Measurements from ENCODE around the gene UNC119. TPM values are rescaled to one million over a fixed set of nuclear protein-coding genes. Genes with fewer than 3 reads are reported as not detected.

Gene UNC119
- total RNA-seq, 1 donor from 2014 or later: 61.4 TPM

DNA sequence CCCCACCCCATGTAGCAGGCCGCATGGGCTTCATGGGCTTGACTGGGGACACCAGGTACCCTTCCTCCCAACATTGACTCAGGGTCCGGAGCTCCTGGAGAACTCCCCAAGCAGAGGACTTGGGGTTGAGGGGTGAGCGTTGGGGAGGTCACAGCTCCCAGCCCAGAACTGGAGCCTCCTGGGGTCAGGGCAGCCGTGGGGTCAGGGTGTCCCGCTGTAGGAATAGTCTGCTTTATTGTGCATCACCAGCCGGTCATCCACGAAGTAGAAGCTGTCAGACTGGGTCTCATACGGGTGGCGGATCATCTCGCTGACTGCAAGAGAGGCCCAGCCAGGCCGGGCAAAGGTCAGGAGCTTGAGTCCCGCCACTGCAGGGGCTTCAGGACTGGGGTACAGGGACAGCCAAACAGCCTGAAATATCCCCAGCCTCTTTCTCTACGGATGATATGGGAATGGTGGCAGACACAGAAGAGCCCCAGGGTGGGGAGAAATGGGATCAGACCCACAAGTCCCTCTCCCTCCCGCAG is 5.3 kb downstream of the UNC119 start:
- Histone ChIP-seq H3F3A (ENCODE audit: low read depth) (peaks cover 18% of the 10 kb centered on the region), H3K27ac (no peak overlapping the region), H3K36me3 (no peaks in the 10 kb centered on the region), H3K4me3 (no peak overlapping the region), H3K9ac (no peak overlapping the region), H2AFZ (replicated peaks) (no peak overlapping the region), H3K9me3 (ENCODE audit: low read depth) (no peaks in the 10 kb centered on the region), H3K4me2 (no peak overlapping the region), H3K27me3 (no peaks in the 10 kb centered on the region), H3K4me1 (peaks cover 41% of the 10 kb centered on the region), H4K20me1 (ENCODE audit: low read depth) (peaks cover 43% of the 10 kb centered on the region), H3K79me2 (ENCODE audit: low read depth) (peaks cover 10% of the 10 kb centered on the region)
- Mint-ChIP-seq H3K36me3 (no peaks in the 10 kb centered on the region), H3K4me3 (no peak overlapping the region), H3K9me3 (no peaks in the 10 kb centered on the region), H3K4me1 (peaks cover 40% of the 10 kb centered on the region), H3K27me3 (ENCODE audit: insufficient read depth, low read depth) (peaks cover 2% of the 10 kb centered on the region), H3K27ac (no peak overlapping the region)
- DNase-seq (ENCODE audit: low spot score): no peak
- no peak for TF ChIP-seq EZH2phosphoT487 (IDR thresholded peaks at IDR 0.05)
- TF ChIP-seq, protein P1, sequence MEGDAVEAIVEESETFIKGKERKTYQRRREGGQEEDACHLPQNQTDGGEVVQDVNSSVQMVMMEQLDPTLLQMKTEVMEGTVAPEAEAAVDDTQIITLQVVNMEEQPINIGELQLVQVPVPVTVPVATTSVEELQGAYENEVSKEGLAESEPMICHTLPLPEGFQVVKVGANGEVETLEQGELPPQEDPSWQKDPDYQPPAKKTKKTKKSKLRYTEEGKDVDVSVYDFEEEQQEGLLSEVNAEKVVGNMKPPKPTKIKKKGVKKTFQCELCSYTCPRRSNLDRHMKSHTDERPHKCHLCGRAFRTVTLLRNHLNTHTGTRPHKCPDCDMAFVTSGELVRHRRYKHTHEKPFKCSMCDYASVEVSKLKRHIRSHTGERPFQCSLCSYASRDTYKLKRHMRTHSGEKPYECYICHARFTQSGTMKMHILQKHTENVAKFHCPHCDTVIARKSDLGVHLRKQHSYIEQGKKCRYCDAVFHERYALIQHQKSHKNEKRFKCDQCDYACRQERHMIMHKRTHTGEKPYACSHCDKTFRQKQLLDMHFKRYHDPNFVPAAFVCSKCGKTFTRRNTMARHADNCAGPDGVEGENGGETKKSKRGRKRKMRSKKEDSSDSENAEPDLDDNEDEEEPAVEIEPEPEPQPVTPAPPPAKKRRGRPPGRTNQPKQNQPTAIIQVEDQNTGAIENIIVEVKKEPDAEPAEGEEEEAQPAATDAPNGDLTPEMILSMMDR (IDR thresholded peaks at IDR 0.05): no peak
- no peak for TF ChIP-seq EZH2 (IDR thresholded peaks at IDR 0.05)

DNA sequence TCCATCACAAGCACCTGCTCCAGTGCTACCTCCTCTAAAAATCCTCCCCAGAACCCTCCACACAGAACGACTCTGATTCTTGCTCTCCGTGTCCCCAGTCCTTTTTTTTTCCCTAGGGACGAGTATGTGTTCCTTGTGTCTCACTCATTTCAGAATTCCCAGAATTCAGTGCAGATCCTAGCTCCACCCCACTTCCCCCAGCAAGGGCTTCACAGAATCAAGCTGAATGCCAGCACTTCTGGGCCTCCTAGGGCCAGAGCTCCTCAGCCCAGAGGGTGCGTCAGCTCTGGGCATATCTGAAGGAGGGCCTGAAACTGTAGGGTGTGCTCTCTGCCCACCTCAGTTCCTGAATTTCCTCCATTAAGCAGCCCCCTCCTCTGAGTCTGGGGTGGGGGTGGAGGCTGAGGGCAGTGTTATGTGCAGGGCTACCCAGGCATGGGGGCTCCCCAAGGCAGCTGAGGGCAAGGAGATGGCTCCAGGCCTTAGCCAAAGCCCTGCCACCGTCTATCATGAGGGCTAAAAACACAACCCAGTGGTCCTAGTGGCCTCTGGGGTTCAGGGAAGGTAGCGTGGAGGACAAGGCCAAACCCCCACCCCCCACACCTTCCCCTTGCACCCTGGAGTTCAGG is 6.5 kb downstream of the UNC119 start:
- no peak overlapping the region for H3K27ac Mint-ChIP-seq
- Histone ChIP-seq H3K36me3 (no peaks in the 10 kb centered on the region), H2AFZ (replicated peaks) (no peak overlapping the region), H3K79me2 (ENCODE audit: low read depth) (no peaks in the 10 kb centered on the region), H3K4me2 (no peak overlapping the region), H4K20me1 (ENCODE audit: low read depth) (peaks cover 33% of the 10 kb centered on the region), H3K27ac (no peak overlapping the region), H3K27me3 (no peaks in the 10 kb centered on the region), H3F3A (ENCODE audit: low read depth) (peaks cover 18% of the 10 kb centered on the region), H3K9me3 (ENCODE audit: low read depth) (no peaks in the 10 kb centered on the region), H3K4me1 (peaks cover 34% of the 10 kb centered on the region), H3K9ac (no peak overlapping the region), H3K4me3 (no peak overlapping the region)
- H3K4me1 Mint-ChIP-seq: peaks cover 32% of the 10 kb centered on the region
- no peaks in the 10 kb centered on the region for H3K9me3 Mint-ChIP-seq
- H3K4me3 Mint-ChIP-seq: no peak overlapping the region
- no peaks in the 10 kb centered on the region for H3K36me3 Mint-ChIP-seq
- peaks cover 2% of the 10 kb centered on the region for H3K27me3 Mint-ChIP-seq (ENCODE audit: insufficient read depth, low read depth)
- no peak for TF ChIP-seq EZH2 (IDR thresholded peaks at IDR 0.05)
- TF ChIP-seq, protein P1 (IDR thresholded peaks at IDR 0.05): no peak
- DNase-seq (ENCODE audit: low spot score): no peak

DNA sequence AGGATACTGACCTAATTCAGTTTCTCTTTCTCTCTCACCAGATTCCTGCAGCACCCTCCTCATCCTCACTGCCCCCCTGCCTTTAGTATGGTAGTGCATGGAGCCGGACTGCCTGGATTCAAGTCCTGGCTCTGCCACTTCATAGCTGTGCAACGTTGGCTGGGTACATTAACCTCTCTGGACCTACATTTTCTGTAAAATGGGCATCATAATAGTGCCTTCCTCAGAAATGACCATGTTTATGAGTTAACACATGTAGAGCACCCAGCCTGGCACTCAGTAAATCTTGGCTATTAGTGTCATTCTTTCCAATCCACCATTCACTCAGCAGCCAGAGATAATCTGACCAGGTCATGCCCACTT is 7.3 kb downstream of the UNC119 start:
- H3K4me3 Mint-ChIP-seq: peak overlapping the region; percentile 4

More for the DNA sequence above, 7.3 kb downstream of the UNC119 start:
- Histone ChIP-seq H2AFZ (replicated peaks) (no peak overlapping the region), H3K4me2 (no peak overlapping the region), H3K27me3 (no peaks in the 10 kb centered on the region), H3K79me2 (ENCODE audit: low read depth) (no peaks in the 10 kb centered on the region), H3K4me1 (peaks cover 26% of the 10 kb centered on the region), H3K4me3 (no peak overlapping the region), H3F3A (ENCODE audit: low read depth) (peaks cover 17% of the 10 kb centered on the region), H3K36me3 (no peaks in the 10 kb centered on the region), H4K20me1 (ENCODE audit: low read depth) (peaks cover 25% of the 10 kb centered on the region), H3K9me3 (ENCODE audit: low read depth) (no peaks in the 10 kb centered on the region), H3K27ac (no peak overlapping the region), H3K9ac (no peak overlapping the region)
- TF ChIP-seq EZH2phosphoT487 (IDR thresholded peaks at IDR 0.05) (no peak), EZH2 (IDR thresholded peaks at IDR 0.05) (no peak)
- TF ChIP-seq, protein P1 (IDR thresholded peaks at IDR 0.05): no peak
- DNase-seq (ENCODE audit: low spot score): no peak
- Mint-ChIP-seq H3K36me3 (no peaks in the 10 kb centered on the region), H3K27me3 (ENCODE audit: insufficient read depth, low read depth) (peaks cover 2% of the 10 kb centered on the region), H3K27ac (no peak overlapping the region), H3K9me3 (no peaks in the 10 kb centered on the region), H3K4me1 (peaks cover 31% of the 10 kb centered on the region)

Data from neural progenitor cell (in vitro differentiated cells).